HG03439 (cell line): ENCODE data around the gene ZCCHC24.

ENCODE experiments used
- ATAC-seq: cut with Tn5 transposase; IDR thresholded peaks from one replicate; pipeline ENCODE4 v1.9.1; 2021; ENCODE audit warnings: mild to moderate bottlenecking, moderate library complexity; ENCODE audit not compliant: unreplicated experiment

ZCCHC24 gene

GRCh38 chr10:79375321-79376077 is 69.9 kb downstream of the ZCCHC24 start:
- no peak for ATAC-seq

- no peak for ATAC-seq
Measured at GRCh38 chr10:79374312-79375191, 70.9 kb downstream of the ZCCHC24 start.

GRCh38 chr10:79372871-79373270 is 72.6 kb downstream of the ZCCHC24 start:
- no peak for ATAC-seq

GRCh38 chr10:79367426-79368189 is 77.8 kb downstream of the ZCCHC24 start:
- ATAC-seq = no peak

GRCh38 chr10:79361726-79362397 is 83.6 kb downstream of the ZCCHC24 start:
- ATAC-seq = no peak

- ATAC-seq = no peak
Measured at GRCh38 chr10:79360499-79361342, 84.7 kb downstream of the ZCCHC24 start.

GRCh38 chr10:79359816-79360498 is 85.5 kb downstream of the ZCCHC24 start:
- no peak for ATAC-seq

- ATAC-seq = peak; percentile 78
Measured at GRCh38 chr10:79358811-79359210, 86.6 kb downstream of the ZCCHC24 start.

GRCh38 chr10:79357180-79357579 is 88.2 kb downstream of the ZCCHC24 start:
- ATAC-seq = no peak

- ATAC-seq = no peak
Measured at GRCh38 chr10:79356104-79356503, 89.3 kb downstream of the ZCCHC24 start.

GRCh38 chr10:79355420-79356017 is 89.9 kb downstream of the ZCCHC24 start:
- ATAC-seq = no peak

GRCh38 chr10:79354615-79355014 is 90.8 kb downstream of the ZCCHC24 start:
- no peak for ATAC-seq

- ATAC-seq = no peak
Measured at GRCh38 chr10:79354141-79354540, 91.3 kb downstream of the ZCCHC24 start.

GRCh38 chr10:79353726-79354125 is 91.7 kb downstream of the ZCCHC24 start:
- no peak for ATAC-seq

GRCh38 chr10:79353000-79353406 is 92.4 kb downstream of the ZCCHC24 start:
- no peak for ATAC-seq

GRCh38 chr10:79352035-79352877 is 93.2 kb downstream of the ZCCHC24 start:
- ATAC-seq = no peak

GRCh38 chr10:79351332-79351731 is 94.1 kb downstream of the ZCCHC24 start:
- no peak for ATAC-seq
